IPS-18a (cell line): ENCODE results near the gene ELOVL6.
"Not testable (repeated sequence)": the region's sequence is repeated elsewhere in the genome, so short reads cannot be mapped to it uniquely, and the experiment has no call there.

ENCODE experiments used
- H3K27ac ChIP-seq: one replicate; pipeline ENCODE4 v1.5.1; 2013; ENCODE audit warnings: low read length
- H3K27me3 ChIP-seq: one replicate; pipeline ENCODE4 v1.6.1; 2013; ENCODE audit warnings: mild to moderate bottlenecking, low read length; ENCODE audit not compliant: control insufficient read depth, insufficient read depth
- H3K36me3 ChIP-seq: one replicate; pipeline ENCODE4 v1.6.1; 2013; ENCODE audit warnings: low read depth, low read length; ENCODE audit not compliant: control insufficient read depth
- H3K4me1 ChIP-seq: one replicate; pipeline ENCODE4 v1.6.1; 2013; ENCODE audit warnings: low read depth, low read length; ENCODE audit not compliant: control insufficient read depth
- H3K4me3 ChIP-seq: one replicate; pipeline ENCODE4 v1.5.1; 2013; ENCODE audit warnings: low read length
- H3K9ac ChIP-seq: one replicate; pipeline ENCODE4 v1.6.1; 2013; ENCODE audit warnings: mild to moderate bottlenecking, low read length, moderate library complexity
- H3K9me3 ChIP-seq: one replicate; pipeline ENCODE4 v1.6.1; 2013; ENCODE audit warnings: low read depth, low read length; ENCODE audit not compliant: control insufficient read depth

ELOVL6 gene

DNA sequence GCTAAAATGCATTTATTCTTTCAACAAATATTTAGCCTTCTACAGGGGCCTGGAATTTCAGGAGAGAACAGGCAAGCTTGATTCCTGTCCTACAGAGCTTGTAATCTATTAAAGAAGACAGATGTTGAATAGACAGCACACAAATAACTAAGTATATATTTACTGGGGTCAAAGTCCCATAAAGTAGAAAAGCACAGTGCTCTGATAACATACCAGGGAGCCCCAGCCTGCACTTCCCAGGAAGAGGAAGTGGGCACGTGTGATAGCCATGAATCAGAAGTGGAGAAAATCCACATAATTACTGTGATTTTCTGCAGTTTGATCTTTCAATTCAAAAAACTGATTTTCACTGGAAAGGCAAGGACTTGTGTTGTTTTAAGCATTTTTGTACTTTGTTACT is 156.7 kb downstream of the ELOVL6 start:
- Histone ChIP-seq H3K27me3 (no peaks in the 10 kb centered on the region), H3K9ac (no peak overlapping the region), H3K4me3 (no peak overlapping the region), H3K9me3 (no peaks in the 10 kb centered on the region), H3K36me3 (no peaks in the 10 kb centered on the region), H3K27ac (no peak overlapping the region), H3K4me1 (peaks cover 6% of the 10 kb centered on the region)

GRCh38 chr4:110039164-110039563 is 159.3 kb downstream of the ELOVL6 start:
- H3K27ac ChIP-seq, H3K9me3 ChIP-seq, H3K27me3 ChIP-seq, H3K4me1 ChIP-seq, H3K9ac ChIP-seq, H3K36me3 ChIP-seq, H3K4me3 ChIP-seq: not testable (repeated sequence)

DNA sequence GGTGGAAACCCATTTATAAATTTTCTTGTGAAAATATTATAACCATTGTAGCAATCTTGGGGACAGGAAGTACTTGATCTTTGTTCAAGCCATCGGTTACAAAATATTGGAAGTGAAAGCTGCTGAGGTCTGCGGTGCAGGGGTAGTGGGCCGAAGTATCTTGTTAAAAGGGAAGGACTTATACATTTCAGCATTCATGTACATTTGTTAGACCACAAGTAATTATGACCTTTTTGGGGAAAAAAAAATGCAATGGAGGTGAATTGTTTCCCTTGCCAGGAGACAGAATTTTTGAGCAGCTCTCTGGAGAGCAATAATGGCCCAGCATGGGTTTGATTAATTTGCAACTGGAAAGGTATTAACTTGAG is 164.4 kb downstream of the ELOVL6 start:
- peaks cover 7% of the 10 kb centered on the region for H3K4me1 ChIP-seq
- no peaks in the 10 kb centered on the region for H3K27me3 ChIP-seq
- H3K4me3 ChIP-seq, result no peak overlapping the region
- no peaks in the 10 kb centered on the region for H3K36me3 ChIP-seq
- H3K9ac ChIP-seq, result no peak overlapping the region
- H3K27ac ChIP-seq, result no peak overlapping the region
- no peaks in the 10 kb centered on the region for H3K9me3 ChIP-seq

- Histone ChIP-seq H3K36me3 (no peaks in the 10 kb centered on the region), H3K9ac (no peak overlapping the region), H3K4me1 (peaks cover 7% of the 10 kb centered on the region), H3K27me3 (no peaks in the 10 kb centered on the region), H3K9me3 (no peaks in the 10 kb centered on the region), H3K27ac (no peak overlapping the region), H3K4me3 (no peak overlapping the region)
Observed at GRCh38 chr4:110033355-110034025, 164.9 kb downstream of the ELOVL6 start.

- no peak overlapping the region for H3K4me3 ChIP-seq
- no peaks in the 10 kb centered on the region for H3K27me3 ChIP-seq
- H3K27ac ChIP-seq, result no peak overlapping the region
- no peaks in the 10 kb centered on the region for H3K9me3 ChIP-seq
- no peaks in the 10 kb centered on the region for H3K36me3 ChIP-seq
- peaks cover 7% of the 10 kb centered on the region for H3K4me1 ChIP-seq
- no peak overlapping the region for H3K9ac ChIP-seq
Observed at GRCh38 chr4:110032603-110033002, 165.8 kb downstream of the ELOVL6 start.

DNA sequence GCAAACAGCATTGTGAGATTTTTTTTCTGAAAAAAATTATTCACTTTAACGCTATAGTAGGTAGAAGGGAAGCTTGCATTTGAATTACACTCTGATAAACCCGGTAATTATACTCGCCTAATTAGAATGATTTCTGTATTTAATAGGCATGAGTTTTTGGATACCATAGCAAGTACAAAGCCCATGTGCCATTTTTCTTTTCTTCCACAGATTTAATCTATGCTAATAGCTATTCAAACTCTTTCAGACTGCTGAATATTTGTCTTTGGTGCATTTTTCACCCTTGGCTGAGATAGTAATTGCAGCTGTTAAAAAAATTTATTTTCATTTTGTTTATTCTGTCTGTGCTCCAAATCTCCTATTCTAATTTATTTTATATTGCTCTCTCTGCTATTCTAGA is 172.7 kb downstream of the ELOVL6 start:
- no peaks in the 10 kb centered on the region for H3K9me3 ChIP-seq
- no peaks in the 10 kb centered on the region for H3K27me3 ChIP-seq
- H3K4me3 ChIP-seq, result no peak overlapping the region
- H3K9ac ChIP-seq, result no peak overlapping the region
- H3K4me1 ChIP-seq, result peaks cover 12% of the 10 kb centered on the region
- H3K36me3 ChIP-seq, result no peaks in the 10 kb centered on the region
- no peak overlapping the region for H3K27ac ChIP-seq

DNA sequence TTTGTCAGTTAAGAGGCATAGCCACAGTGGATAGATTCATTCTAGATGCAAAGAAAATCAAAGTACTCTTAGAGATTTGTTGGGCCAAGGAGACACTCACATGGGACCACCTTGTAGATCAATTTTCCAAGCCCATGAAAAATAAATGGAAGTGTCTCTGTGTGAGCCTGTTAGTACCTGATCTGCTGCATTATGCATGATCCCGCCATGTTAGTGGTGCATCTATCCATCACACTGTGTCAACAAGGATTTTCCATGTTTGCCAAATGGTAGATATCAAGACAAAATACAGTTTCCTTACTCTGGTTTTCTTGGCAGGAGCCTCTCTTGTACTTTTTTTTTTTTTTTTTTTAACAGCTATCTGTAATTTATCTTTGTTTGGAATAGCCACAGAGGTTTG is 173.4 kb downstream of the ELOVL6 start:
- Histone ChIP-seq H3K9ac (no peak overlapping the region), H3K9me3 (no peaks in the 10 kb centered on the region), H3K27me3 (no peaks in the 10 kb centered on the region), H3K4me3 (no peak overlapping the region), H3K36me3 (no peaks in the 10 kb centered on the region), H3K4me1 (peaks cover 18% of the 10 kb centered on the region), H3K27ac (no peak overlapping the region)

DNA sequence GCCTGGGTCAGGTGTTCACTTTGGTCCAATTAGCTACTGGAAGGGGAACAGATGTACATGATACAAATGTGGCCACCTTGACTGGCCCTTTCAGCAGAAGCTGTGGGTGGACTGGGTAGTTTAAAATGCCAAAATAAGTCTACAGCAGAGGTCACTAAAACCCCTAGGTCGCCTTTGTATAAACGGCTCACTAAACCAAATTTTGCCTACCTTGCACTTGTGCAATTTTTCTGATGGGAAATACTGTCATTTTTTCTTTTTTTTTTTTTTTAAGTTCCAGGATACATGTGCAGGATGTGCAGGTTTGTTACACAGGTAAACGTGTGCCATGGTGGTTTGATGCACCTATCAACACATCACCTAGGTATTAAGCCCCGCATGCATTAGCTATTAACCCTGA is 176.0 kb downstream of the ELOVL6 start:
- H3K9ac ChIP-seq, result no peak overlapping the region
- no peak overlapping the region for H3K4me3 ChIP-seq
- no peak overlapping the region for H3K27ac ChIP-seq
- no peaks in the 10 kb centered on the region for H3K9me3 ChIP-seq
- H3K4me1 ChIP-seq, result peaks cover 15% of the 10 kb centered on the region
- no peaks in the 10 kb centered on the region for H3K27me3 ChIP-seq
- no peaks in the 10 kb centered on the region for H3K36me3 ChIP-seq

- Histone ChIP-seq H3K4me3 (no peak overlapping the region), H3K4me1 (peaks cover 15% of the 10 kb centered on the region), H3K9ac (no peak overlapping the region), H3K36me3 (no peaks in the 10 kb centered on the region), H3K9me3 (no peaks in the 10 kb centered on the region), H3K27me3 (no peaks in the 10 kb centered on the region), H3K27ac (no peak overlapping the region)
Observed at GRCh38 chr4:110020646-110021443, 177.6 kb downstream of the ELOVL6 start.

- Histone ChIP-seq H3K4me3 (no peak overlapping the region), H3K9ac (no peak overlapping the region), H3K27me3 (no peaks in the 10 kb centered on the region), H3K36me3 (no peaks in the 10 kb centered on the region), H3K9me3 (no peaks in the 10 kb centered on the region), H3K27ac (no peak overlapping the region), H3K4me1 (peaks cover 15% of the 10 kb centered on the region)
Observed at GRCh38 chr4:110020139-110020538, 178.3 kb downstream of the ELOVL6 start.

DNA sequence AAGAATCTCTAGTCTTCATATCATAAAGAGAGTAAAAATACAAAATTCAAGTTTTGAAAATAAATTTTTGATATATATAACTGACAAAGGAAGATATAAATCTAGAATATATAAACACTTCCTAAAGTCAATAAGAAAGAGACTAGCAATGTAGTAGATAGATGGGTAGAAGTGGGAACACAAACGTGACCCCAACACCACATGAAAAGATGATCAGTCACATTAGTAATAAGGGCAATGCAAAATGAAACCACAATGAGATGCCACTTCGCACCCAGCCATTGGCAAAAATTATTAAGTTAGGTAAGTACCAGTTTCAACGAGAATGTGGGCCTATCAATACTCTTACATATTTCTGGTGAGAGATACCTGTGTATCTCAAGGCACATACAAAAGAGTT is 179.3 kb downstream of the ELOVL6 start:
- H3K9ac ChIP-seq, result no peak overlapping the region

DNA sequence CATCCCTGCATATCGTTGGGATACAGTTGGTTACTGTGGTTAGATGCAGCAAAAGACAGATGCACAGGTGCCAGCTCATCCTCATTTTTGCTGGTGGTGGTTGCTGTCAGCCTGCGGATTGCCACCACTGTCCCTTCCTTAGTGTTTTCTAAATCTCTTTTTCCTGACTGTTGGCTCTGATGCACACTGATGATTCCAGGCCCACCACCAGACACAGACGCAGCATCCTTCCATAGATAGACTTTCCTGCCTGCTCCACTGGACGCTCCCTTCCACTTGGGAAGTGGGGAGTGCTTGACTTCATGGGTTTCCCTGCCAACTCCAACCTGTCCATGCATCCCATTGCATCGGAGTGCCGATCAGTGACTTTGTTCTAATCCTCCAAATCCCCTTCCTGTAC is 184.2 kb downstream of the ELOVL6 start:
- Histone ChIP-seq H3K36me3 (no peaks in the 10 kb centered on the region), H3K4me3 (no peak overlapping the region), H3K9ac (no peak overlapping the region), H3K9me3 (no peaks in the 10 kb centered on the region), H3K27me3 (no peaks in the 10 kb centered on the region), H3K4me1 (no peaks in the 10 kb centered on the region), H3K27ac (no peak overlapping the region)

More for the DNA sequence above, 179.3 kb downstream of the ELOVL6 start:
- H3K27ac ChIP-seq, result no peak overlapping the region
- H3K36me3 ChIP-seq, result no peaks in the 10 kb centered on the region
- H3K4me1 ChIP-seq, result peaks cover 15% of the 10 kb centered on the region
- H3K4me3 ChIP-seq, result no peak overlapping the region
- no peaks in the 10 kb centered on the region for H3K9me3 ChIP-seq
- H3K27me3 ChIP-seq, result no peaks in the 10 kb centered on the region
